NT2/D1 (cell line): ENCODE results near the gene DSTYK.

Experiments
- SUZ12 ChIP-seq: IDR thresholded peaks from 2 replicates; pipeline ENCODE4 v1.6.1; 2011; ENCODE audit not compliant: insufficient read length, insufficient read depth; ENCODE audit errors: extremely low read depth
- YY1 ChIP-seq: IDR thresholded peaks from 2 replicates; pipeline ENCODE4 v1.6.1; 2011; ENCODE audit not compliant: insufficient read length, insufficient read depth

DNA sequence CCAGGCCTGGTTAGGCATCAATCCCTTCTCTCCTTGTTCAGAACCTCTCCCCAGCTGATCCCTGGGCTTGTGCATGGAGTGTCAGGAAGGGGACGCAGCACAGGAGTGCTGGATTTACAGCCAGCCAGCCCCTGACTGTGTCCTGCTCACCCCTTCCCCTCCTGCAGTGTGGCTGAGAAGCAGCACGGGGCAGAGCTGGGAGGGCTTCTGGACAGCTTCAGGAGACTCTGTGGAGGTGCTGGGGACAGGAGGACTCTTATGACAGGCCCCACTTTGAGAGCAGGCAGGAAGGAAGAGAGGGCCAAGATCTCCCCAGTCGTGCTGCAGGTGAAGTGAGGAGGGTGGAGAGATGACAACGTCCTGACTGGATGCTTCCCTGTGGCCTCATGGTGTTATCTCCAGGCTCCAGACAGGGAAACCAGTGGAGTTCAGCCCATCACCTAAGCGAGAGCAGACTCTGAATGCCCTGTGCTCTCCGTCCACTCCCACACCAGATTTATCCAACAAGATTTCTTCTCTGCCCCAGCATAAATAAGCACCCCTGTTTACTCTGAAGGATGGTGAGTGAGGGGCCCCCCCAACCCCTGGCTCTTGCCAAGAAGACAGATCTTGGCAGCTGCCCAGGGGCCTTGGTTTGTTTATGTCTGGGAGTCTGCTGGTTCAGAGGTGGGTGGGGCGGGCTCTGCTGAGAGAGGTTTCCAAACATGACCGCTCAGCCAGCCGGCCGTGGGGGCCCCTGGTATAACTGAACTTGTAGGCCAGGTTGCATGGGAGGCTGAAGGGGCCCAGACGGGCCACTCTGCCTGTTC lies 37.5 kb upstream of the DSTYK start:
- TF ChIP-seq YY1 (no peak), SUZ12 (no peak)
